Vagina (tissue), 2 donors: ENCODE data around the gene MFAP3. TPM values are rescaled to one million over a fixed set of nuclear protein-coding genes. Genes with fewer than 3 reads are reported as not detected.
"Not testable (repeated sequence)": the region's sequence is repeated elsewhere in the genome, so short reads cannot be mapped to it uniquely, and the experiment has no call there.

Experiments
- DNase-seq, 2 donors: peaks; one replicate each; pipeline ENCODE4 v3.0.0-alpha.2; 2017; ENCODE audit errors: extremely low spot score in 2 of 2
- H3K27ac ChIP-seq: fragments of 200-600 bp; sonication (generic); one replicate; pipeline ENCODE4 v1.5.1; 2019
- H3K27me3 ChIP-seq: fragments of 200-600 bp; sonication (generic); one replicate; pipeline ENCODE4 v1.5.1; 2019
- H3K36me3 ChIP-seq, 2 donors: fragments of 200-600 bp; sonication (generic); one replicate each; pipeline ENCODE4 v1.5.1; 2017 to 2019
- H3K4me1 ChIP-seq: fragments of 200-600 bp; sonication (generic); one replicate; pipeline ENCODE4 v1.5.1; 2019
- H3K4me3 ChIP-seq, 2 donors: fragments of 200-600 bp; sonication (generic); 1 replicate in 1 of 2; 2 replicates in 1 of 2; pipeline ENCODE4 v1.5.1; 2016 to 2019
- H3K9me3 ChIP-seq: fragments of 200-600 bp; sonication (generic); one replicate; pipeline ENCODE4 v1.5.1; 2019
- CTCF ChIP-seq, 3 experiments: fragments of 450-650 bp in 2 of 3; fragments of 200-600 bp in 1 of 3; sonication (generic) in 1 of 3; IDR thresholded peaks; one replicate each; pipeline ENCODE4 v1.5.1; 2017 to 2019; ENCODE audit warnings: antibody characterized with exemption in 3 of 3, mild to moderate bottlenecking in 2 of 3, moderate library complexity in 2 of 3
- POLR2A ChIP-seq, 2 donors: fragments of 450-650 bp; IDR thresholded peaks; one replicate each; pipeline ENCODE4 v1.6.1; 2017; ENCODE audit warnings: antibody characterized with exemption in 2 of 2, mild to moderate bottlenecking in 2 of 2, moderate library complexity in 2 of 2
- POLR2AphosphoS5 ChIP-seq, 2 donors: sonication (generic); formaldehyde crosslinking; IDR thresholded peaks; one replicate each; pipeline ENCODE4 v1.9.0; 2017; ENCODE audit warnings: antibody characterized with exemption in 2 of 2, mild to moderate bottlenecking in 2 of 2, low read depth in 1 of 2; ENCODE audit not compliant: insufficient read depth in 1 of 2
- intact Hi-C: fragments of 100-400 bp; cut with DNase I; formaldehyde crosslinking; loops from one replicate; pipeline ENCODE4 v1.15.1; 2023
- total RNA-seq: library from RNA; depleted of rRNA; stranded (reverse); fragments of >200 nt; gene quantifications from one replicate; pipeline ENCODE4 v1.2.3, GENCODE V29; 2016

MFAP3 gene
- total RNA-seq, 1 donor from 2014 or later = 38.5 TPM

GRCh38 chr5:154015071-154015693 is 23.6 kb upstream of the MFAP3 start:
- TF ChIP-seq POLR2A (IDR thresholded peaks at IDR 0.05) = no peak
- no peak for TF ChIP-seq POLR2AphosphoS5 (IDR thresholded peaks at IDR 0.05; ENCODE audit: insufficient read depth in 1 of 2, low read depth in 1 of 2)
- no peak for TF ChIP-seq CTCF (IDR thresholded peaks at IDR 0.05)
- DNase-seq = no peak
- intact Hi-C loops = no loop called here
- Histone ChIP-seq H3K27me3 (no peaks in the 10 kb centered on the region), H3K36me3 (peaks cover 0 to 20% of the 10 kb centered on the region in 2 donors), H3K4me1 (no peaks in the 10 kb centered on the region), H3K4me3 (no peak overlapping the region), H3K9me3 (no peaks in the 10 kb centered on the region), H3K27ac (no peak overlapping the region)

- DNase-seq, H3K27ac ChIP-seq, intact Hi-C loops, H3K9me3 ChIP-seq, H3K4me3 ChIP-seq, H3K4me1 ChIP-seq, H3K27me3 ChIP-seq: not testable (repeated sequence)
- H3K36me3 ChIP-seq = peaks cover 0 to 21% of the 10 kb centered on the region in 2 donors
These were observed 19.8 kb upstream of the MFAP3 start for GRCh38 chr5:154018919-154019318.

- DNase-seq = no peak
- Histone ChIP-seq H3K27me3 (no peaks in the 10 kb centered on the region), H3K4me1 (no peaks in the 10 kb centered on the region), H3K4me3 (no peak overlapping the region), H3K27ac (no peak overlapping the region), H3K9me3 (no peaks in the 10 kb centered on the region), H3K36me3 (peaks cover 0 to 34% of the 10 kb centered on the region in 2 donors)
- intact Hi-C loops = no loop called here
- no peak for TF ChIP-seq POLR2AphosphoS5 (IDR thresholded peaks at IDR 0.05; ENCODE audit: insufficient read depth in 1 of 2, low read depth in 1 of 2)
- no peak for TF ChIP-seq POLR2A (IDR thresholded peaks at IDR 0.05)
- no peak for TF ChIP-seq CTCF (IDR thresholded peaks at IDR 0.05)
These were observed 12.8 kb upstream of the MFAP3 start for GRCh38 chr5:154025951-154026350.

GRCh38 chr5:154031937-154032489 is 6.8 kb upstream of the MFAP3 start:
- no peaks in the 10 kb centered on the region for H3K4me1 ChIP-seq
- H3K36me3 ChIP-seq = peaks cover 0 to 11% of the 10 kb centered on the region in 2 donors
- no peak overlapping the region for H3K27ac ChIP-seq
- no peaks in the 10 kb centered on the region for H3K27me3 ChIP-seq
- no peak for DNase-seq
- TF ChIP-seq CTCF (IDR thresholded peaks at IDR 0.05) = no peak
- no peak for TF ChIP-seq POLR2AphosphoS5 (IDR thresholded peaks at IDR 0.05; ENCODE audit: insufficient read depth in 1 of 2, low read depth in 1 of 2)
- TF ChIP-seq POLR2A (IDR thresholded peaks at IDR 0.05) = no peak
- H3K9me3 ChIP-seq = no peaks in the 10 kb centered on the region
- no peak overlapping the region for H3K4me3 ChIP-seq
- intact Hi-C loops = no loop called here

- TF ChIP-seq CTCF (IDR thresholded peaks at IDR 0.05) = no peak
- TF ChIP-seq POLR2AphosphoS5 (IDR thresholded peaks at IDR 0.05; ENCODE audit: insufficient read depth in 1 of 2, low read depth in 1 of 2) = no peak
- TF ChIP-seq POLR2A (IDR thresholded peaks at IDR 0.05) = no peak
- Histone ChIP-seq H3K9me3 (no peaks in the 10 kb centered on the region), H3K27ac (no peak overlapping the region), H3K4me3 (no peak overlapping the region), H3K27me3 (no peaks in the 10 kb centered on the region), H3K4me1 (peaks cover 19% of the 10 kb centered on the region), H3K36me3 (no peaks in the 10 kb centered on the region)
- no peak for DNase-seq
- intact Hi-C loops = no loop called here
These were observed 3.8 kb upstream of the MFAP3 start for GRCh38 chr5:154034944-154035343.
